H1 (cell line): Measurements from ENCODE around the gene CHST8. TPM values are rescaled to one million over a fixed set of nuclear protein-coding genes. Genes with fewer than 3 reads are reported as not detected.

ENCODE experiments used
- CHD7 ChIP-seq: fragments of 300-600 bp; sonication (generic); IDR thresholded peaks from 2 replicates; pipeline ENCODE4 v1.7.1; 2012; ENCODE audit warnings: low read length, moderate library complexity, mild to moderate bottlenecking, inconsistent platforms; ENCODE audit not compliant: insufficient replicate concordance
- MAFK ChIP-seq: IDR thresholded peaks from 2 replicates; pipeline ENCODE4 v1.6.1; 2012; ENCODE audit warnings: low read depth, mild to moderate bottlenecking, improper control_type of control experiment, low read length
- POU5F1 ChIP-seq: IDR thresholded peaks from 2 replicates; pipeline ENCODE4 v1.6.1; 2011; ENCODE audit warnings: low read depth, mild to moderate bottlenecking, low read length, moderate library complexity
- RBBP5 ChIP-seq: IDR thresholded peaks from 2 replicates; pipeline ENCODE4 v1.7.1; 2012; ENCODE audit warnings: low read depth, mild to moderate bottlenecking, inconsistent platforms, low read length, moderate library complexity, borderline replicate concordance
- RNF2 ChIP-seq: fragments of 200-900, 300-1000 bp; sonication (generic); IDR thresholded peaks from 2 replicates; pipeline ENCODE4 v1.7.1; 2016; ENCODE audit warnings: borderline replicate concordance, low read depth, mild to moderate bottlenecking, antibody characterized with exemption, low read length; ENCODE audit not compliant: poor library complexity, severe bottlenecking; ENCODE audit errors: missing control alignments
- SP4 ChIP-seq: IDR thresholded peaks from 2 replicates; pipeline ENCODE4 v1.6.1; 2012; ENCODE audit warnings: low read length, inconsistent platforms
- USF2 ChIP-seq: IDR thresholded peaks from 2 replicates; pipeline ENCODE4 v1.6.1; 2011; ENCODE audit warnings: low read length, improper control_type of control experiment
- ZNF274 ChIP-seq: IDR thresholded peaks from 2 replicates; pipeline ENCODE4 v1.7.0; 2012; ENCODE audit warnings: low read length, borderline replicate concordance; ENCODE audit errors: extremely low read depth
- polyA plus RNA-seq, 7 experiments: library from polyadenylated mRNA; depleted of rRNA in 3 of 7; stranded (reverse) in 5 of 7; unstranded in 2 of 7; fragments of >200 nt in 5 of 7; fragments of 200-250 nt in 2 of 7; gene quantifications; 1 replicate in 5 of 7; 2 replicates in 1 of 7; 4 replicates in 1 of 7; pipeline versions ENCODE4 v1.2.1 to v1.2.3, GENCODE V29; 2011 to 2013; ENCODE audit warnings: missing spikeins in 2 of 7, mixed read lengths in 2 of 7
- total RNA-seq: library from RNA; stranded (reverse); fragmentation: NEBNext Ultra II Directional; extraction: Animal tissue kit (Norgen Biotek cat#: 25700); gene quantifications from 2 replicates; pipeline ENCODE4 v1.2.1, GENCODE V29; 2021

CHST8 gene
- total and polyA plus RNA-seq, 2 of the 8 experiments (the other 6 are each of a cell fraction or from before 2014, with no cell fraction given), result 10.8 to 28.2 TPM

GRCh38 chr19:33687481-33688170, 65.9 kb downstream of the CHST8 start (continued):
- TF ChIP-seq CHD7 (no peak), POU5F1 (no peak), USF2 (no peak), ZNF274 (no peak), SP4 (no peak), RBBP5 (no peak), MAFK (no peak), RNF2 (no peak)
